Endothelial cell of umbilical vein (primary cell): ENCODE measurements around the gene PGBD2. TPM values are rescaled to one million over a fixed set of nuclear protein-coding genes. Genes with fewer than 3 reads are reported as not detected.

Experiments used
- BruUV-seq: library from RNA; stranded (reverse); fragments of 400-500 nt; replicated peaks from 2 replicates; lab custom pipeline; 2021; lab: Mats Ljungman, UMichigan
- CTCF ChIA-PET: fragments of 300-600, 350-600 bp; sonication (Branson Sonifier 250); formaldehyde crosslinking; loops from one replicate; lab custom pipeline; 2021; ENCODE audit warnings: antibody characterized with exemption, inconsistent platforms; lab: Charles Lee
- POLR2A ChIA-PET: fragments of 300-600, 350-600 bp; sonication (Branson Sonifier 250); formaldehyde crosslinking; loops from one replicate; lab custom pipeline; 2021; ENCODE audit warnings: antibody characterized with exemption, inconsistent platforms; lab: Charles Lee
- DNase-seq: peaks from one replicate; pipeline ENCODE4 v3.0.0-alpha.2; 2011; ENCODE audit warnings: low read depth, low spot score
- FAIRE-seq: peaks from 2 replicates; lab custom pipeline; 2011; peaks lifted over from hg19 to GRCh38; lab: Jason Lieb, UNC
- H2AFZ ChIP-seq: 2 replicates; pipeline ENCODE4 v1.6.0; 2012; ENCODE audit warnings: low read depth, low read length, control low read depth, inconsistent platforms
- H3K27ac ChIP-seq: 2 replicates; pipeline ENCODE4 v1.5.1; 2011; ENCODE audit warnings: low read depth, mild to moderate bottlenecking, control low read depth, low read length, moderate library complexity; ENCODE audit not compliant: insufficient read depth
- H3K27me3 ChIP-seq, 2 experiments: 2 replicates each; pipeline versions ENCODE4 v1.6.0 to v1.6.1; 2011; ENCODE audit warnings: low read length in 2 of 2, mixed read lengths in 1 of 2; ENCODE audit not compliant: control insufficient read depth in 2 of 2, insufficient read depth in 2 of 2
- H3K36me3 ChIP-seq, 2 experiments: 2 replicates in 1 of 2; 3 replicates in 1 of 2; pipeline ENCODE4 v1.5.1; 2011; ENCODE audit warnings: low read length in 2 of 2, mild to moderate bottlenecking in 1 of 2, moderate library complexity in 1 of 2; ENCODE audit not compliant: control insufficient read depth in 2 of 2, insufficient read depth in 2 of 2; ENCODE audit errors: extremely low read depth in 1 of 2
- H3K4me1 ChIP-seq: 3 replicates; pipeline ENCODE4 v1.5.1; 2011; ENCODE audit warnings: mild to moderate bottlenecking, low read length; ENCODE audit not compliant: control insufficient read depth, insufficient read depth; ENCODE audit errors: extremely low read depth
- H3K4me2 ChIP-seq: 2 replicates; pipeline ENCODE4 v1.6.1; 2011; ENCODE audit warnings: low read length, control low read depth, mixed read lengths; ENCODE audit not compliant: insufficient read depth
- H3K4me3 ChIP-seq, 3 experiments: fragments of 200-600 bp in 1 of 3; sonication (generic), shearing (Covaris generic) in 1 of 3; replicated peaks in 1 of 3; 2 replicates each; pipeline ENCODE4 v1.5.1; 2011 to 2016; ENCODE audit warnings: control low read depth in 3 of 3, low read length in 3 of 3, mild to moderate bottlenecking in 2 of 3, inconsistent platforms in 1 of 3, low read depth in 1 of 3, moderate library complexity in 1 of 3; ENCODE audit not compliant: insufficient read depth in 1 of 3
- H3K79me2 ChIP-seq: 2 replicates; pipeline ENCODE4 v1.6.0; 2012; ENCODE audit warnings: low read length, inconsistent platforms; ENCODE audit not compliant: control insufficient read depth, insufficient read depth
- H3K9ac ChIP-seq: replicated peaks from 2 replicates; pipeline ENCODE3; 2011; ENCODE audit warnings: low read length, control low read depth; ENCODE audit not compliant: insufficient read depth; ENCODE audit errors: extremely low read depth
- H3K9me1 ChIP-seq: replicated peaks from 3 replicates; pipeline ENCODE4 v1.6.0; 2011; ENCODE audit warnings: mild to moderate bottlenecking, low read length; ENCODE audit not compliant: control insufficient read depth, insufficient read depth; ENCODE audit errors: extremely low read depth
- H3K9me3 ChIP-seq: replicated peaks from 2 replicates; pipeline ENCODE4 v1.5.1; 2012; ENCODE audit warnings: low read length, inconsistent platforms; ENCODE audit not compliant: control insufficient read depth, insufficient read depth
- H4K20me1 ChIP-seq: replicated peaks from 2 replicates; pipeline ENCODE3; 2011; ENCODE audit warnings: mild to moderate bottlenecking, low read length; ENCODE audit not compliant: control insufficient read depth, insufficient read depth; ENCODE audit errors: extremely low read depth
- EZH2 ChIP-seq: IDR thresholded peaks from 2 replicates; pipeline ENCODE4 v1.6.1; 2012; ENCODE audit warnings: borderline replicate concordance, low read depth, mild to moderate bottlenecking, moderate library complexity, low read length, inconsistent platforms; ENCODE audit not compliant: severe bottlenecking
- FOS ChIP-seq: IDR thresholded peaks from 2 replicates; pipeline ENCODE4 v1.6.1; 2011; ENCODE audit warnings: mild to moderate bottlenecking, low read length, moderate library complexity, borderline replicate concordance; ENCODE audit not compliant: insufficient read depth
- GATA2 ChIP-seq: IDR thresholded peaks from 2 replicates; pipeline ENCODE4 v1.7.0; 2011; ENCODE audit warnings: low read depth, mild to moderate bottlenecking, moderate library complexity, mixed read lengths, low read length; ENCODE audit not compliant: insufficient read length, insufficient read depth
- JUN ChIP-seq: IDR thresholded peaks from 2 replicates; pipeline ENCODE4 v1.6.1; 2011; ENCODE audit warnings: borderline replicate concordance, low read depth; ENCODE audit not compliant: insufficient read length, insufficient read depth
- MYC ChIP-seq: IDR thresholded peaks from one replicate; pipeline ENCODE4 v1.6.1; 2011; ENCODE audit warnings: mild to moderate bottlenecking, low read depth, low read length
- POLR2A ChIP-seq: IDR thresholded peaks from 2 replicates; pipeline ENCODE4 v1.6.1; 2012; ENCODE audit warnings: low read depth, mild to moderate bottlenecking, control low read depth, low read length
- POLR2AphosphoS5 ChIP-seq: IDR thresholded peaks from 2 replicates; pipeline ENCODE4 v1.6.1; 2012; ENCODE audit warnings: low read depth, mild to moderate bottlenecking, control low read depth, low read length, moderate library complexity; ENCODE audit not compliant: insufficient read depth
- dilution Hi-C: fragments of 300-500 bp; cut with MboI; formaldehyde crosslinking; loops from one replicate; pipeline ENCODE4 v1.15.0; 2019; ENCODE audit warnings: low sequenced_read_pairs; ENCODE audit not compliant: extremely low pct_ligation_motif_present
- intact Hi-C: fragments of 100-400 bp; cut with micrococcal nuclease; formaldehyde crosslinking; loops from one replicate; pipeline ENCODE4 v1.10.0; 2022
- polyA plus RNA-seq, 4 experiments: library from polyadenylated mRNA; depleted of rRNA in 3 of 4; stranded (reverse) in 3 of 4; unstranded in 1 of 4; fragments of >200 nt; gene quantifications; 2 replicates each; pipeline versions ENCODE4 v1.2.1 to v1.2.3, GENCODE V29; 2011 to 2012; ENCODE audit warnings: missing spikeins in 1 of 4
- total RNA-seq: library from RNA; stranded (reverse); gene quantifications from 2 replicates; pipeline ENCODE4 v1.2.3, GENCODE V29; 2021
- TF ChIP-seq, protein P1 (sequence below): IDR thresholded peaks from 2 replicates; pipeline ENCODE4 v1.6.1; 2011; ENCODE audit not compliant: insufficient read depth, insufficient read length
- TF ChIP-seq, protein P2 (sequence below), 2 donors: IDR thresholded peaks; 1 replicate in 1 of 2; 2 replicates in 1 of 2; pipeline ENCODE4 v1.5.1; 2011; ENCODE audit warnings: low read length in 2 of 2, mild to moderate bottlenecking in 2 of 2, moderate library complexity in 2 of 2, control low read depth in 1 of 2, inconsistent platforms in 1 of 2, low read depth in 1 of 2; ENCODE audit not compliant: insufficient read depth in 1 of 2; ENCODE audit errors: extremely low read depth in 1 of 2

PGBD2 gene
- total and polyA plus RNA-seq, 2 donors (not counting 3 experiments of a cell fraction or from before 2014, with no cell fraction given) = 5.2 to 6.1 TPM

DNA sequence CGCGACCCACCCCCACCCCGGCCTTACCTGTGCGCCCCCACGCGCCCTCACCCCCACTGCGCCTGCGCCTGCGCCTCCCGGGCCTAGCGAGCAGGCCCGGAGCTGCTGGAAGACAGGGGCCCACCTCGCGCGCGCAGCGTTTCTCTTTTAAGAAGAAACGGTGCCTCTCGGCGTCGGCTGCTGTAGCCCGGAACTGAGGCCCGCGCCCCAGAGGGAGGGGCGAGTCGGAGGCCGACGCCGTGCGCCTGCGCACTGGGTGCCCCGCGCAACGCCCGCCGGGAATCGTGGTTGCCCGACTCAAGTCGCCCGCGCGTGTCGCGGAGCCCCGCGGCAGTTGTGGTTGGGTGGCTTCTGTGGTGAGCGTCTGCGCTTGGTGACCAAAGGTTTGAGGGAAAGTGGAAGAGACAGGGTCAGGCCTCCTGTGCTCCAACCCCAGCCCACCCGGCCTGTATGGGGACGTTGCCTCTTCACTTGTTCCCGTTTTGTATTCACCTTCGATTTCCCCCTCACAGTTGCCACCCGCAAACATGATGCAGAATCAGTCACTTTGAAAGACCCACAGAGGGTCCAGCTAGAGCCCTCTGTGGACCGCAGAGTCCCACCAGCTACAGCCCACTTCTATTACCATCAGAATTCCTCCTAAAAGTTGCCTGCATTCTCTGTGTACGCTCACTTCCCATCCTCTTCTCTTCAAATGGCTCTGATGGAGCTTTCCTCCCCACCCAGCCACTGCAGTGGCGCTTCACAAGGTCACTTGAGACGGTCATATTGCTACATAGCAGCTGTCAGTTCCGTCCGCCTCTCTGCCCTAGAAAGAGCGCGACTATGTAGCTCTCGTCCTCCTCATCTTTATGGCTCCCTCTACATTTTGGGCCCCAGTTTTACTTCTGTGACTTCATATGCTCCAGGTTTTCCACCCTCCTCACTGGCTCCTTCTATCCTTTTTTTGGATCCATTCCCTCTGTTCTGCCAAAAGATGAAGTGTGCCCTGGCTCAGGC is 46.8 kb upstream of the PGBD2 start, which contains the start of gene ZNF692:
Gene ZNF692, minus strand, starts transcription at position 195 of the 999 bp plus-strand sequence. CDS start 776 bp downstream, outside the sequence.
- dilution Hi-C loops = no loop called here
- TF ChIP-seq GATA2 (no peak), FOS (no peak), JUN (no peak), EZH2 (no peak), MYC (peak; percentile 10), POLR2AphosphoS5 (peak; percentile 98), POLR2A (peak; percentile 98)
- TF ChIP-seq, protein P1, sequence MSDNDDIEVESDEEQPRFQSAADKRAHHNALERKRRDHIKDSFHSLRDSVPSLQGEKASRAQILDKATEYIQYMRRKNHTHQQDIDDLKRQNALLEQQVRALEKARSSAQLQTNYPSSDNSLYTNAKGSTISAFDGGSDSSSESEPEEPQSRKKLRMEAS = peak; percentile 92
- TF ChIP-seq, protein P2, sequence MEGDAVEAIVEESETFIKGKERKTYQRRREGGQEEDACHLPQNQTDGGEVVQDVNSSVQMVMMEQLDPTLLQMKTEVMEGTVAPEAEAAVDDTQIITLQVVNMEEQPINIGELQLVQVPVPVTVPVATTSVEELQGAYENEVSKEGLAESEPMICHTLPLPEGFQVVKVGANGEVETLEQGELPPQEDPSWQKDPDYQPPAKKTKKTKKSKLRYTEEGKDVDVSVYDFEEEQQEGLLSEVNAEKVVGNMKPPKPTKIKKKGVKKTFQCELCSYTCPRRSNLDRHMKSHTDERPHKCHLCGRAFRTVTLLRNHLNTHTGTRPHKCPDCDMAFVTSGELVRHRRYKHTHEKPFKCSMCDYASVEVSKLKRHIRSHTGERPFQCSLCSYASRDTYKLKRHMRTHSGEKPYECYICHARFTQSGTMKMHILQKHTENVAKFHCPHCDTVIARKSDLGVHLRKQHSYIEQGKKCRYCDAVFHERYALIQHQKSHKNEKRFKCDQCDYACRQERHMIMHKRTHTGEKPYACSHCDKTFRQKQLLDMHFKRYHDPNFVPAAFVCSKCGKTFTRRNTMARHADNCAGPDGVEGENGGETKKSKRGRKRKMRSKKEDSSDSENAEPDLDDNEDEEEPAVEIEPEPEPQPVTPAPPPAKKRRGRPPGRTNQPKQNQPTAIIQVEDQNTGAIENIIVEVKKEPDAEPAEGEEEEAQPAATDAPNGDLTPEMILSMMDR (IDR thresholded peaks at IDR 0.05; ENCODE audit: extremely low read depth in 1 of 2, insufficient read depth in 1 of 2, low read depth in 1 of 2, low read length in 2 of 2) = no peak
- Histone ChIP-seq H4K20me1 (no peaks in the 10 kb centered on the region), H3K9me3 (no peaks in the 10 kb centered on the region), H3K9me1 (no peaks in the 10 kb centered on the region), H2AFZ (peak within 1 kb of the TSS; percentile 82), H3K9ac (peak within 1 kb of the TSS; percentile 64), H3K4me3 (peak within 1 kb of the TSS; percentile 18 to 68 (median 39)), H3K4me2 (peak within 1 kb of the TSS; percentile 82), H3K4me1 (peaks cover 23% of the 10 kb centered on the region), H3K27ac (peak within 1 kb of the TSS; percentile 22), H3K79me2 (peaks cover 10% of the 10 kb centered on the region), H3K27me3 (peaks cover 2 to 4% of the 10 kb centered on the region in 2 experiments), H3K36me3 (peaks cover 0 to 2% of the 10 kb centered on the region in 2 experiments)
- intact Hi-C loops = loop anchor here (1.0 kb wide), 4 partner anchors 14 to 47 kb away; partner anchors contain the start of genes PGBD2 and ZNF672
- FAIRE-seq = peak; percentile 88
- BruUV-seq = TSS peak; percentile 85
- POLR2A ChIA-PET = interaction anchor here (0.7 to 2.2 kb wide), 3 partner anchors 10 to 21 kb away, joined by 3 to 14 read pairs (median 4); partner anchors contain the start of gene ZNF672
- DNase-seq = peak; percentile 96
- CTCF ChIA-PET = interaction anchor here (0.8 to 2.6 kb wide), 8 partner anchors 12 to 47 kb away, joined by 3 to 17 read pairs (median 10); partner anchors contain the start of genes SH3BP5L and ZNF672
